Activated CD4-positive, alpha-beta T cell treated with anti-CD3 and anti-CD28 coated beads, Interleukin-2, amount 50 U/mL, for 16 hours (primary cell): ENCODE measurements around the gene CHCHD6.

Experiments
- DNase-seq: peaks from one replicate; pipeline ENCODE4 v3.0.0-alpha.2; 2020

CHCHD6 gene

DNA sequence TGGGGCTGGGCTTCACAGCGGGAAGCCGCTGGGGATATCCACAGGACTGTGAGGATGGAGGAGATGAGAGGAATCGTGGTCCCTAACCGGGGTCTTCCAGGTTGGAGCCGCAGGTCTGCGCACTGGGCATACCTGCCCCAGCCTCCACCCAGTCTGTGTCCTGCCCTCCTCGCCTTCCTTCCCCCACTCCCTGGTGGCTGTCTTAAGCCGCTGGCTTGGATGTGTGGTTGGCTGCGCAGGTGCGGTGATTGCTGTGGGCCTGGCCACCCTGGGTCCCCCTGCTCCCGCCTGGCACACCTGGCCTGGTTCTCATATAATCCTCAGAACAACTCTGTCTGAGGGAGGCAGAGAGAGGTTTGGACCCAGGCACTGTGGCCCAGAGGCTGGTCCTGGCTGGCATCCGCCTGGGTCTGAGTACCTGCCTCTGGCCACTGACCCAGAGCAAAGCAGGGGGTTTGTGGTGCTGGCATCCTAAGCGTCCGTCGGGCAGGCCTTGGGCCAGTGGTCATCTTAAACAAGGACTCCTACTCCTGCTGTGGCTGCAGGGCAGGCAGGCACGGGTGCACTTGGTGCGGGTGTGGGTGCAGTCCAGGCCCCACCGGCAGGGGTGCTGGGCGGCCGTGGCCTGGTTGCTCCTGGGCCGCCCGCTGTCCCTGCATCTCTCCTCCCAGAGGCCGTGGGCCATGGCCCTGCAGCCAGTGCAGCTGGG, 297.6 kb downstream of the CHCHD6 start:
- no peak for DNase-seq

DNA sequence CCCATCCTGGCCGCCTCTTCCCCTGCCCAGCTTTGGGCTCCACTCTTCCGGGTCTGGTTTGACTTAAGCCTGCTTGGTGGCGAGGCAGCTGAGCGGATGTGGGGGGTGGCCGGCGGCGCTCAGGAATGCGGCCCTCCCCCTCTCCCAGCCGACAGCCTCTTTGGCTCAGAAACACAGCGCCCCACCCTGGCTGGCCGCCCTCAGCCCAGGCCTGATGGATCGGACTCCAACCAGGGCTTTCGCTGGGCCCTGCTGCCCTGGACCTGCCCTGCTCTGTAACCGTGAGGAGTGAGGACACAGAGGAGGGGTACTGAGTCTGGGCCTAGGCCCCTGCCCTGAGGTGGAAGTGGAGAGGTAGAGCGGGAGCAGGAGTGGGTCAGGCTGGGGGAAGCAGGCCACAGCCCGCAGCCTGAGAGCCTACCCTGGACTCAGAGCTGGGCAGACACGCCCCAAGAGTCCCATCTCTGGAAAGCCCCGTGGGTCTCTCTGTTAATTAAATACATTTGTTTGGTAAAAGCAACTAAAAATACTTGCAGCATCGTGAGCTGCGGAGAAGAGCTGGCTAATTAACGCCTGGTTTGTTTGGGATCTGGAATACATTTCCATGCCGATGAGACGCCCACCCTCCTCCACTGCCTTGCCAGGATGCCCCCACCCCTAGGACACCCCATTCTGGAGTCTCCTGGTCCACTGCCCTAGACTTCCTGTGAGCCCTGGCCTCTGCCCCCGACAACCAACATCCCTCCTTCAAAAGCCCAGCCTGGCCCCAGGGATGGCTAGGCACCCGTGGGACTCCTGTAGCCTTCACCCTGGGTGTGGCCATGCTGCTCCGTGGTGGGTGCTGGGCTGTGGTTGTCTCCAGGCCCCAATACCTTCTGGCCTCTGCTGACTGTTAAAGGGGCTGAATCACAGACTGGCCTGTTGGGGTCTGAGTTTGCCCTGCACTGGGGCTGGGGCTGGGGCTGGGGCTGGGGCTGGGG, 298.4 kb downstream of the CHCHD6 start:
- DNase-seq = no peak

DNA sequence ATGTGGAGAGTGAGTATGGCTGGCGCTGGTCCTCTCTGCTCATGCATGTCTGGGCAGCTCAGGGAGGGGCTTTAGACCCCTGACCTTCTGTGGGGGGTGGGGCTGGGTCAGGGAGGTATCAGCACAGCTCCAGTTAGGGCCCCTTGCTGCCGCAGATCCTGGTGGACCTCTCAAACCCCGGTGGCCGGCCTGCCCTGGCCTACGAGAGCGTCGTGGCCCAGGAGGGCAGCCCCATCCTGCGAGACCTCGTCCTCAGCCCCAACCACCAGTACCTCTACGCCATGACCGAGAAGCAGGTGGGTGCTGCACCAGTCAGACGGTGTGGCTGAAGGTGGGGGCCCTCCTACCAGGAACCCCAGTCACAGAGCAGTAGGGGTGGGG, 299.1 kb downstream of the CHCHD6 start:
- DNase-seq = no peak

- DNase-seq = no peak
Measured at GRCh38 chr3:127003601-127004280, 299.7 kb downstream of the CHCHD6 start.

- no peak for DNase-seq
Measured at GRCh38 chr3:127004641-127005397, 300.8 kb downstream of the CHCHD6 start.

- DNase-seq = no peak
Measured at GRCh38 chr3:127005864-127006500, 301.9 kb downstream of the CHCHD6 start.

DNA sequence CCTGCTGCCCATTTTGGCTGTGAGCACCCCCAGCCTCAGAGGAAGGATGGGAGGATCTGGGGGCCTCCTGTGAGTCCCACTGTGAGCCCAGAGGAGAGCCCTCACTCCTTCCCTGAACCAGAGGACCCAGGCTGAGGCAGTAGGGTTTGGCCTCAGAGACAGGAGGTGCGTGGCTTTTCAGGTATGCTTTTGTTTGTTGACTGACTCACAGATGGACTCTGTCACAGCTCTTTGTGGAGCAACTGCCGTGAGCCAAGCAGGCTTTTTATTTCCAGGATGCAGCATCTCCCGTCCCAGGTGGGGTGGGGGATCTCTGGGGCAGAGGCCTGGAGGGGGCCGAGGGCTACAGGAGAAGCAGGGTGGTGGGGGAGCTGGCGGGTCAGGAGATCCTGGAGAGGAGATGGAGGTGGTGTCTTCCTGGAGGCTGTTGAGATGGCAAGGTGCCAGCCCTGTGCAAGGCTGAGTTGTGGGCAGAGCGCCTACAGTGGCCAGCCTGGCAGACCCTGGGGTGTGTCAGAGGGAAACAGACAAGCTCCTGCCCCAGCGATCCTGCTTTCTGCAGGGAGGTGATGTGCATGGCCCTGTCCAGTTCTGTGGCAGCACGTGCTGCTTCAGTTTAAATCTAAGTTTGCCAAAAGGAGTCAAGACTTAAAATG, 302.9 kb downstream of the CHCHD6 start:
- DNase-seq = no peak

DNA sequence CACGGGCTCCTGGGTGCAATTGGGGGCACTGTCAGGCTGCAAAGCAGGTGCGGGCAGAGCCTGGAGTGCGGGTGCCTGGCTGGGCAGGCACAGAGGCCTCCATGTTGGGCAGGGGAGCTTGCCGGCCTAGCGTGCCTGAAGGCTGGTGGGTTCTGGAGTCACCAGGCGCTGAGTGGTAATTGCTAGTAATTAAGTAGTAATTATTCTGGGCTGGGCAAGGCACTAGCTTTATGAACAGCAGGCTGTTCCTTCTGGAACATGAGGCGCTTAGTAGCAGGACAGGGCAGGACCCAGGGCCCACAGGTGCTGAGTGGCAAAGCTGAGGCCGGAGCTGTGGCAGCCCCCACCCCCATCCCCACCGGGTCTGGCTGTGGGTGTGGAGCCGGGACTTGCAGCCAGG, 304.2 kb downstream of the CHCHD6 start:
- no peak for DNase-seq

- no peak for DNase-seq
Measured at GRCh38 chr3:127009531-127009930, 305.5 kb downstream of the CHCHD6 start.
